Measurements from ENCODE around the gene GALNT6. TPM values are rescaled to one million over a fixed set of nuclear protein-coding genes. Genes with fewer than 3 reads are reported as not detected.
A peak's percentile ranks its signal among the peaks of the same experiment; 100 is the strongest.

The GALNT6 gene
- total RNA-seq, result 10 to 100 TPM; 17.8 to 18.6 TPM

GRCh38 chr12:51391283-51392123 lies at the start of gene GALNT6:
Gene GALNT6, minus strand, starts transcription at chr12:51391406. Its CDS starts 11,625 bp downstream, at chr12:51379781.
- Mint-ChIP-seq H3K4me1 (peaks cover 79% of the 10 kb centered on the region), H3K36me3 (ENCODE audit: low read depth) (peaks cover 6% of the 10 kb centered on the region), H3K27ac (peak within 1 kb of the TSS; percentile 55), H3K9me3 (no peaks in the 10 kb centered on the region), H3K4me3 (peak within 1 kb of the TSS; percentile 89), H3K27me3 (no peaks in the 10 kb centered on the region)
- peak; percentile 69 for DNase-seq
- ChIA-PET POLR2A (interaction anchor here (0.7 to 2.6 kb wide), 7 partner anchors 8 to 309 kb away, joined by 3 to 11 read pairs (median 4); partner anchors contain the start of genes CSRNP2 and DAZAP2), CTCF (interaction anchor here (1.0 kb wide), 1 partner anchor 22 kb away, joined by 3 read pairs; no protein-coding TSS in a partner anchor)

GRCh38 chr12:51439330-51439729 lies 48.1 kb upstream of the GALNT6 start:
- no peak overlapping the region for H3K27ac Mint-ChIP-seq
- H3K4me1 Mint-ChIP-seq, result peaks cover 36% of the 10 kb centered on the region
- no peak for DNase-seq
- no peak overlapping the region for H3K4me3 Mint-ChIP-seq
- CTCF ChIA-PET, result interaction anchor here (0.7 to 1.4 kb wide), 2 partner anchors 18 to 93 kb away, joined by 3 to 5 read pairs; no protein-coding TSS in a partner anchor
- H3K27me3 Mint-ChIP-seq, result peaks cover 10% of the 10 kb centered on the region
- no peaks in the 10 kb centered on the region for H3K9me3 Mint-ChIP-seq
- no peaks in the 10 kb centered on the region for H3K36me3 Mint-ChIP-seq (ENCODE audit: low read depth)
- POLR2A ChIA-PET, result no interaction called here

DNA sequence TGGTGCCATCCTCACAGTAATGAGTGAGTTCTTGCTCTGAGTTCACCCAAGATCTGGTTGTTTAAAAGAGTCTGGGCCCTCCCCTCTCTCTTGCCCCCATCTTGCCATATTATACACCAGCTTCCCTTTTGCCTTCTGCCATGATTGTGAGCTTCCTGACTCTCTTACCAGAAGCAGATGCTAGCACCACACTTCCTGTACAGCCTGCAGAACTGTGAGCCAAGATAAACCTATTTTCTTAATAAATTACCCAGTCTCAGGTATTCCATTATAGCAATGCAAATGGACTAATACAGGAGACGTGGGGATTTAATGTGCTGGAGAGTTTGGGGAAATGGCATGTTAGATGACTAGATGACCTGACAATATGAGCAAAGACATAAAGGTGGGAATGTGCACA lies 46.2 kb upstream of the GALNT6 start:
- no peaks in the 10 kb centered on the region for H3K9me3 Mint-ChIP-seq
- H3K4me1 Mint-ChIP-seq, result peaks cover 36% of the 10 kb centered on the region
- POLR2A ChIA-PET, result no interaction called here
- H3K27me3 Mint-ChIP-seq, result peaks cover 16% of the 10 kb centered on the region
- no peaks in the 10 kb centered on the region for H3K36me3 Mint-ChIP-seq (ENCODE audit: low read depth)
- CTCF ChIA-PET, result interaction anchor here (1.2 kb wide), 1 partner anchor 16 kb away, joined by 4 read pairs; no protein-coding TSS in a partner anchor
- no peak overlapping the region for H3K27ac Mint-ChIP-seq
- DNase-seq, result no peak
- no peak overlapping the region for H3K4me3 Mint-ChIP-seq

DNA sequence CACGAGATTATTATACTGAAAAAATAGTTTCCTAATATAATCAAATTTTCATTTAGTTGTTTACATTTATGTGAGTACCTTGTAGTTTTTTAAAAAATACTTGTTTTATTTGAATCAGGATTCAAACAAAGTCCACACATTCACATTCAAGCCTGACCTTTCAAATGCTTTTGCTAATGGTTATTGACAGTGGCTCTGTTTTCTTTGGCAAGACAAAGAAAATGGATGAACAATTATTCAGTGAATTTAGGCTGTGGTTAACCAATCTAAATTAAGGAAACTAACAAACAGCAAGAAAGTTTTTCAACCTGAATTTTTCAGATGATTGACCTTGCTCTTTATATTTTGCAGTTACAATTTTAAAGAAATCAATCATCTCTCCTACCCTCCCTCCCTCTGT lies 43.1 kb upstream of the GALNT6 start:
- no peaks in the 10 kb centered on the region for H3K9me3 Mint-ChIP-seq
- no peaks in the 10 kb centered on the region for H3K36me3 Mint-ChIP-seq (ENCODE audit: low read depth)
- no peak for DNase-seq
- no peak overlapping the region for H3K27ac Mint-ChIP-seq
- H3K27me3 Mint-ChIP-seq, result peaks cover 19% of the 10 kb centered on the region
- H3K4me1 Mint-ChIP-seq, result peaks cover 13% of the 10 kb centered on the region
- CTCF ChIA-PET, result no interaction called here
- H3K4me3 Mint-ChIP-seq, result no peak overlapping the region
- POLR2A ChIA-PET, result no interaction called here

- ChIA-PET CTCF (no interaction called here), POLR2A (no interaction called here)
- H3K9me3 Mint-ChIP-seq, result no peaks in the 10 kb centered on the region
- H3K4me3 Mint-ChIP-seq, result no peak overlapping the region
- DNase-seq, result no peak
- H3K4me1 Mint-ChIP-seq, result peaks cover 5% of the 10 kb centered on the region
- no peaks in the 10 kb centered on the region for H3K36me3 Mint-ChIP-seq (ENCODE audit: low read depth)
- no peak overlapping the region for H3K27ac Mint-ChIP-seq
- H3K27me3 Mint-ChIP-seq, result peaks cover 19% of the 10 kb centered on the region
Observed at GRCh38 chr12:51432921-51433320, 41.7 kb upstream of the GALNT6 start.

GRCh38 chr12:51430196-51430895 lies 39.1 kb upstream of the GALNT6 start:
- Mint-ChIP-seq H3K4me3 (no peak overlapping the region), H3K36me3 (ENCODE audit: low read depth) (no peaks in the 10 kb centered on the region), H3K27me3 (peaks cover 14% of the 10 kb centered on the region), H3K27ac (no peak overlapping the region), H3K4me1 (peaks cover 7% of the 10 kb centered on the region), H3K9me3 (no peaks in the 10 kb centered on the region)
- no peak for DNase-seq
- POLR2A ChIA-PET, result interaction anchor here (0.6 kb wide), 1 partner anchor 51 kb away, joined by 3 read pairs; no protein-coding TSS in a partner anchor
- CTCF ChIA-PET, result interaction anchor here (1.5 to 12.7 kb wide), 2 partner anchors 9 to 100 kb away, joined by 4 to 192 read pairs; no protein-coding TSS in a partner anchor

GRCh38 chr12:51429700-51430099 lies 38.5 kb upstream of the GALNT6 start:
- Mint-ChIP-seq H3K4me3 (no peak overlapping the region), H3K27me3 (peaks cover 11% of the 10 kb centered on the region), H3K36me3 (ENCODE audit: low read depth) (no peaks in the 10 kb centered on the region), H3K9me3 (no peaks in the 10 kb centered on the region), H3K27ac (no peak overlapping the region), H3K4me1 (peaks cover 9% of the 10 kb centered on the region)
- ChIA-PET POLR2A (no interaction called here), CTCF (interaction anchor here (0.9 to 12.7 kb wide), 3 partner anchors 9 to 100 kb away, joined by 3 to 192 read pairs (median 4); no protein-coding TSS in a partner anchor)
- no peak for DNase-seq

GRCh38 chr12:51428256-51428655 lies 37.0 kb upstream of the GALNT6 start:
- Mint-ChIP-seq H3K4me3 (no peak overlapping the region), H3K27me3 (peaks cover 9% of the 10 kb centered on the region), H3K4me1 (peaks cover 15% of the 10 kb centered on the region), H3K36me3 (ENCODE audit: low read depth) (no peaks in the 10 kb centered on the region), H3K27ac (no peak overlapping the region), H3K9me3 (no peaks in the 10 kb centered on the region)
- ChIA-PET CTCF (interaction anchor here (12.7 kb wide), 1 partner anchor 102 kb away, joined by 192 read pairs; no protein-coding TSS in a partner anchor), POLR2A (no interaction called here)
- DNase-seq, result no peak

- Mint-ChIP-seq H3K9me3 (no peaks in the 10 kb centered on the region), H3K27ac (no peak within 1 kb of the TSS), H3K4me3 (peak within 1 kb of the TSS; percentile 71), H3K27me3 (peaks cover 3% of the 10 kb centered on the region), H3K4me1 (peaks cover 15% of the 10 kb centered on the region), H3K36me3 (ENCODE audit: low read depth) (no peaks in the 10 kb centered on the region)
- CTCF ChIA-PET, result interaction anchor here (0.8 to 12.7 kb wide), 7 partner anchors 9 to 1377 kb away, joined by 3 to 192 read pairs (median 3); no protein-coding TSS in a partner anchor
- DNase-seq, result peak; percentile 84
- POLR2A ChIA-PET, result interaction anchor here (0.9 to 1.1 kb wide), 2 partner anchors 58 to 107 kb away, joined by 3 to 5 read pairs; no protein-coding TSS in a partner anchor
Observed at GRCh38 chr12:51424662-51425539, 33.7 kb upstream of the GALNT6 start, which contains the start of gene SLC4A8. Gene SLC4A8, plus strand, starts transcription at chr12:51424831. Its CDS starts 157 bp downstream, at chr12:51424988.

DNA sequence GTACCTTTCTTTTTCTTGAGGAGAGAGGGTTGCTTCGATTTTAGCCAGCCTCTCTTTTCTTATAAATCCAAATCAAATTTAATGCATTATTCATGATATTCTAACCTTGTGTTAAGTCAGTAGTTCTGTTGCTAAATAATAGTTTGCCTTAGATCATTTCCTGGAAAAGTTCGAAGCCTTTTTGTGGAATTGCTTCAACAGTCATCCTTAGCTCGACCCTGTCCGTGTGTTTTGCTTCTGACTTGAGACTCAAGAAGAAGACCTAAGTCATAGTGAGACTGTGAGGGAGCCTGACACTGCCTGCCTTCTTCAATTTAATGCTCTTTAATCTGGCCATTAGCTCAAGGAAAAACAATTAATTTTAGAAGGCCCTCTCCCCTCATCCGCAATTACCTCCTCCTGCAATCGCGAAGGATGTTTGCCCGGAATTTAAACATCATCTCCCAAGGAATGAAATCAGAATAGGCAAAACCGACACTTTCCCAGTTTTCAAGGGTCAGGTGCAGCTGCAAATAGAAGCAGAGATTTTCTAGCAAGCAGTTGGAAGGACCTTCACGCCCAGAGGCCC lies 33.0 kb upstream of the GALNT6 start:
- no peak for DNase-seq
- Mint-ChIP-seq H3K36me3 (ENCODE audit: low read depth) (no peaks in the 10 kb centered on the region), H3K27ac (no peak overlapping the region), H3K4me3 (peak overlapping the region; percentile 71), H3K9me3 (no peaks in the 10 kb centered on the region), H3K27me3 (peaks cover 1% of the 10 kb centered on the region), H3K4me1 (peaks cover 15% of the 10 kb centered on the region)
- POLR2A ChIA-PET, result interaction anchor here (1.1 kb wide), 1 partner anchor 108 kb away, joined by 3 read pairs; no protein-coding TSS in a partner anchor
- CTCF ChIA-PET, result interaction anchor here (0.6 to 12.7 kb wide), 8 partner anchors 9 to 1376 kb away, joined by 3 to 192 read pairs (median 4); no protein-coding TSS in a partner anchor

DNA sequence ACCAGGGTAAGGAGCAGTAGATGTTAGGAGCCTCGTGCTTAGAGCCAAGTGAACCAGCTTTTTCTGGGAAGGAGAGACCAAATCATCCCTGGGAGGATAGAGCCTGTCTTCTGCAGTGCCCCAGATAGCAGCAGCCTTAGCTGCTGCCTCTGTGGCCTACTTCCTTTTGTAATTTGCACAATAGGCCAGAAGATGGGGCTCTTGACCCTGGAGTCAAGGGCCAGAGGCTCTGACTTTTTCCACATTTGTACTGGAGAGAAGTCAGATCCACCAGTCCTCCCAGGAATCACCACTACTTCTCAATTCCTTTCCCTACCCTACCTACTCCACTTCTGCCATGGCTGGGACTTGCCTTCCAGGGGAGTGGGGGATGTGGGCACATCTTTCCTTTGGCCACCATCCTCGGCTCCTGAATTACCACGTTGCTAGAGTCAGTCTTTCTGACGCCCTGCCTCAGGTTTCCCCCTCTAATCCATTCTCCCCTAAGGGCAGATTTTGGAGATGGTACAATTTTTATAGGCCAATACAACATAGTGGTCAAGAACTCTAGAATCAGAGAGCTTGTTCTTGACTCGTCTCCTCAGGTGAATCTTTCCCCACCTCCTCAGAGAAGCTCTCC lies 30.2 kb upstream of the GALNT6 start:
- Mint-ChIP-seq H3K9me3 (no peaks in the 10 kb centered on the region), H3K4me1 (peaks cover 15% of the 10 kb centered on the region), H3K36me3 (ENCODE audit: low read depth) (no peaks in the 10 kb centered on the region), H3K27ac (no peak overlapping the region), H3K4me3 (no peak overlapping the region), H3K27me3 (peaks cover 4% of the 10 kb centered on the region)
- CTCF ChIA-PET, result interaction anchor here (0.6 to 12.7 kb wide), 20 partner anchors 9 to 453 kb away, joined by 3 to 192 read pairs (median 4); a partner anchor contains a TSS
- POLR2A ChIA-PET, result interaction anchor here (0.8 to 1.6 kb wide), 2 partner anchors 52 to 111 kb away, joined by 3 to 7 read pairs; no protein-coding TSS in a partner anchor
- peak; percentile 60 for DNase-seq

Measured in activated CD4-positive, alpha-beta memory T cell treated with anti-CD3 and anti-CD28 coated beads, Interleukin-2, amount 10 ng/mL, durations not matched to agents 7 days and 5 days (primary cell).